Ishikawa (cell line): ENCODE measurements around the gene H3-3A.

Experiments
- CREB1 ChIP-seq: IDR thresholded peaks from 2 replicates; pipeline ENCODE4 v1.6.1; 2012; ENCODE audit warnings: low read depth
- EP300 ChIP-seq: IDR thresholded peaks from 2 replicates; pipeline ENCODE4 v1.6.1; 2012; ENCODE audit warnings: borderline replicate concordance
- NFIC ChIP-seq: IDR thresholded peaks from 2 replicates; pipeline ENCODE4 v1.6.1; 2012
- RAD21 ChIP-seq: IDR thresholded peaks from 2 replicates; pipeline ENCODE4 v1.6.1; 2012; ENCODE audit warnings: low read depth
- REST ChIP-seq: IDR thresholded peaks from 2 replicates; pipeline ENCODE4 v1.6.1; 2012; ENCODE audit warnings: low read depth, mild to moderate bottlenecking
- TAF1 ChIP-seq: IDR thresholded peaks from 2 replicates; pipeline ENCODE4 v1.6.1; 2012; ENCODE audit warnings: low read depth, mild to moderate bottlenecking
- USF1 ChIP-seq: IDR thresholded peaks from 2 replicates; pipeline ENCODE4 v1.6.1; 2012

GRCh38 chr1:226069811-226070489 lies 7.4 kb downstream of the H3-3A start:
- no peak for TF ChIP-seq EP300
- no peak for TF ChIP-seq USF1
- TF ChIP-seq NFIC, result no peak
- no peak for TF ChIP-seq RAD21
- TF ChIP-seq REST, result no peak
- TF ChIP-seq TAF1, result no peak
- TF ChIP-seq CREB1, result no peak
